Kidney epithelial cell (primary cell): ENCODE results near the gene EFCAB14. TPM values are rescaled to one million over a fixed set of nuclear protein-coding genes. Genes with fewer than 3 reads are reported as not detected.
"Not testable (repeated sequence)": the region's sequence is repeated elsewhere in the genome, so short reads cannot be mapped to it uniquely, and the experiment has no call there.

Source experiments
- DNase-seq: peaks from one replicate; pipeline ENCODE4 v3.0.0-alpha.2; 2010; ENCODE audit warnings: low read depth
- H3K27me3 ChIP-seq: 2 replicates; pipeline ENCODE4 v1.6.0; 2011; ENCODE audit warnings: low read length; ENCODE audit not compliant: control insufficient read depth, insufficient read depth
- H3K36me3 ChIP-seq: 2 replicates; pipeline ENCODE4 v1.5.1; 2011; ENCODE audit warnings: low read length; ENCODE audit not compliant: control insufficient read depth, insufficient read depth
- H3K4me3 ChIP-seq: 2 replicates; pipeline ENCODE4 v1.5.1; 2011; ENCODE audit warnings: low read depth, mild to moderate bottlenecking, control low read depth, low read length
- total RNA-seq: library from RNA; depleted of rRNA; stranded (reverse); fragments of >200 nt; gene quantifications from 2 replicates; pipeline ENCODE4 v1.2.3, GENCODE V29; 2015
- TF ChIP-seq, protein P1 (sequence below): IDR thresholded peaks from 2 replicates; pipeline ENCODE4 v1.5.1; 2011; ENCODE audit warnings: mild to moderate bottlenecking, moderate library complexity, low read length, control low read depth, inconsistent platforms; ENCODE audit not compliant: insufficient read depth, poor library complexity, severe bottlenecking

Gene EFCAB14
- total RNA-seq, 1 donor from 2014 or later = 57.3 TPM

DNA sequence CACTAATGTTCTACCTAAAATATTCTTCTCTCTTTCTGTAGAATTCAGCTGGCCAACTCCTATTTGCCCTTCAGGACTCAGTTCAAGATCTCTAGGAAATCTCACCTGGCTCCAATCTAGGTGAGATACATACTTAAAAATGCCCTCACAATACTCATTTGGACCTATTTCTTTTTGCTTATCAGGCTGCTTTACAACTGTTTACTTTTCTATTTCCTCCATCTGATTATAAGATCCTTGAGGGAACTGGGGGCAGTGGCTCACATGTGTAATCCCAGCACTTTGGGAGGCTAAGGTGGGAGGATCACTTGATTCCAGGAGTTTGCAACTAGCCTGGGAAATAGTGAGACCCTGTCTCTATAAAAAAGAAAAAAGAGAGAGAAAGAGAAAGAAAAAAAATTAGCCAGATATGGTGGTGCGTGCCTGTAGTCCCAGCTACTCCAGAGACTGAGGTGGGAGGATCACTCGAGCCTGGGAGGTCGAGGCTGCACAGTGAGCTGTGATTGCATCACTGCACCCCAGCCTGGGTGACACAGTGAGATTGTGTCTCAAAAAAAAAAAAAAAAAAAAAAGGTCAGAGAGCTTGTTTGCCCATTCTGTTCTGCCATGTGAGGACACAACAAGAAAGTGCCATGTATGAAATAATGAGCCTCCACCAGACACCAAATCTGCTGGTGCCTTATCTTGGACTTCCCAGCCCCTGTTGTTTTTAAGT lies 14.8 kb downstream of the EFCAB14 start:
- Histone ChIP-seq H3K36me3 (peaks cover under 1% of the 10 kb centered on the region), H3K27me3 (no peaks in the 10 kb centered on the region), H3K4me3 (no peak overlapping the region)
- DNase-seq = no peak
- TF ChIP-seq, protein P1, sequence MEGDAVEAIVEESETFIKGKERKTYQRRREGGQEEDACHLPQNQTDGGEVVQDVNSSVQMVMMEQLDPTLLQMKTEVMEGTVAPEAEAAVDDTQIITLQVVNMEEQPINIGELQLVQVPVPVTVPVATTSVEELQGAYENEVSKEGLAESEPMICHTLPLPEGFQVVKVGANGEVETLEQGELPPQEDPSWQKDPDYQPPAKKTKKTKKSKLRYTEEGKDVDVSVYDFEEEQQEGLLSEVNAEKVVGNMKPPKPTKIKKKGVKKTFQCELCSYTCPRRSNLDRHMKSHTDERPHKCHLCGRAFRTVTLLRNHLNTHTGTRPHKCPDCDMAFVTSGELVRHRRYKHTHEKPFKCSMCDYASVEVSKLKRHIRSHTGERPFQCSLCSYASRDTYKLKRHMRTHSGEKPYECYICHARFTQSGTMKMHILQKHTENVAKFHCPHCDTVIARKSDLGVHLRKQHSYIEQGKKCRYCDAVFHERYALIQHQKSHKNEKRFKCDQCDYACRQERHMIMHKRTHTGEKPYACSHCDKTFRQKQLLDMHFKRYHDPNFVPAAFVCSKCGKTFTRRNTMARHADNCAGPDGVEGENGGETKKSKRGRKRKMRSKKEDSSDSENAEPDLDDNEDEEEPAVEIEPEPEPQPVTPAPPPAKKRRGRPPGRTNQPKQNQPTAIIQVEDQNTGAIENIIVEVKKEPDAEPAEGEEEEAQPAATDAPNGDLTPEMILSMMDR = no peak

DNA sequence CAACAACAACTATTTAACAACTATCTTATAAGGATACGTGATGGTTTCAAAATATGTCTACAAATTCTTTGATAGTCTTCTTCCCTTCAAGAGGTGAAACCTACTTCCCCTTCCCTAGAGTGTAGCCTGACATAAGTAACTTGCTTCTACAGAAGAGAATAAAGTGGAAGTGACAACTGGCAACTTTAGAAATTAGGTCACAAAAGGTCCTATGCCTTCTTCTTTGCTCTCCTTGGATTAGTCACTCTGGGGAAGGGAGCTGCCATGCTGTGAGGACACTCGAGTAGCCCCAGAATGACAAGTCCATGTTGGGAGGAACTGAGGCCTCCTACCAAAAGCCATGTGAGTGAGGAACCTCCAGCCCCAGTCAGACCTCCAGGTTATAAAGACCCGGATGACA lies 19.2 kb downstream of the EFCAB14 start:
- TF ChIP-seq, protein P1 = no peak
- Histone ChIP-seq H3K36me3 (no peaks in the 10 kb centered on the region), H3K27me3 (no peaks in the 10 kb centered on the region), H3K4me3 (no peak overlapping the region)
- no peak for DNase-seq

DNA sequence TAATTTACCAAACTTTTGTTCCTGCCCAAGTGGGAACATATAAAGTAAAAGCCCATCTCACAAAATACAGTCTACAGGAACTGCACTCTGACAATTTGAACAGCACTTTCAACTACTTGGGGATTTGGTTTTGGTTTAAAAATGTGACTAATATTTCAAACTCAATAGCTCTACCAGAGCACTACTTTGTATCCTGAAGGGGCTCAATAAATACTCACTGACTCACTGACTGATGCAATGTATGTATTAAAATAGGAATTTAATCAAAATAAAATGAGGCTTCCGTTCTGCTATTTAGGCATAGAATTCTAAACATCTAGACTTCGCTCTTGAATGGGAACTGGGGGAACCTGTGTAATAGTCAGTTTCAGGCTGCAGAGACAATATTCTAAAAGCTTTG lies 21.9 kb downstream of the EFCAB14 start:
- no peak for DNase-seq
- H3K27me3 ChIP-seq = no peaks in the 10 kb centered on the region
- TF ChIP-seq, protein P1 = no peak
- H3K4me3 ChIP-seq = no peak overlapping the region
- H3K36me3 ChIP-seq = no peaks in the 10 kb centered on the region

DNA sequence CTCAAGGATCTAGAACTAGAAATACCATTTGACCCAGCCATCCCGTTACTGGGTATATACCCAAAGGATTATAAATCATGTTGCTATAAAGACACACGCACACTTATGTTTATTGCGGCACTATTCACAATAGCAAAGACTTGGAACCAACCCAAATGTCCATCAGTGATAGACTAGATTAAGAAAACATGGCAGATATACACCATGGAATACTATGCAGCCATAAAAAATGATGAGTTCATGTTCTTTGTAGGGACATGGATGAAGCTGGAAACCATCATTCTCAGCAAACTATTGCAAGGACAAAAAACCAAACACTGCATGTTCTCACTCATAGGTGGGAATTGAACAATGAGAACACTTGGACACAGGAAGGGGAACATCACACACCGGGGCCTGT lies 24.2 kb downstream of the EFCAB14 start:
- not testable (repeated sequence) for H3K27me3 ChIP-seq, H3K36me3 ChIP-seq, H3K4me3 ChIP-seq, DNase-seq

DNA sequence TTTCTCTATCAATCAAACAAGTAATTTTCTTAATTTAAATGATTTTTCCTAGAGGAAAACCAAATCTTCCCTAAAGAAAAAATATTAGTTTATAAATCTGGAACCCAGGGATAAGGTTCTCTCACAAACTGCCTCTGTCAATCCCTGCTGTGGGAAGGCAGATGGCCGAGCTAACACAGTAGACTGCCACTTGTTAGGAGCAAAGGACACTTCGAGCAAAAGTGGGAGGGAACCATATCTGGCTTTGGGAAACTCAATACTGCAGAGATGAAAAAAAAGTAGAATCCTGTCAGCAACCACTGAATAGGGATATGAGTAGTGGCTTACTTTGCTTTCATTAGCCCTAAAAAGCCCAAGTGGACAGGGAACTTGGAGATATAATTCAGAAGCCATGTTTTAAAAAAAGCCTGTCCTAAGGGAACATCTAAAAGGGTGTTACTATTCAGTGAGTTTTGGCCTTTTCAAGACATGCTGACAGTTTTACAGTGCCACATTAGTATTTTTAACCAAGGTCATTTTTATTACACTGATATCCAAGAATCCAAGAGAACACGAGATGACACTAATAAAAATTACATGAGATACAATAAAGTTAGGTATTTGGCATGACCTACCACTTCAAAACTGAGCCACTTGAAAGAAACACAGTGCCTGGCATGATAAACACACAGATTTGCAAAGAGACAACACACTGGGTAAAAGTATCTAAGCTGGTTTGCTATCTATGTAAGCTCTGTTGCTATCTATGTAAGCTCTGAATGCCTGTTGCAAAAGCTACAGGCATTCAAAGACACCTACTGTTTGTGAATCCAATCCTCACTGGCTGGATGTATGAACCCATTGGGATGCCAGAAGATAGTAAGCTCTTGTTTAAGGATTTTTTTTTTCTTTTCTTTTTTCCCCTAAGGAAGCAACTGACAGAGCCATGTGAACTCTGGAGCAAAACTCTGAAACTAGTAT lies 25.8 kb downstream of the EFCAB14 start:
- H3K36me3 ChIP-seq = no peaks in the 10 kb centered on the region

More for the DNA sequence above, 25.8 kb downstream of the EFCAB14 start:
- TF ChIP-seq, protein P1 = no peak
- no peak for DNase-seq
- Histone ChIP-seq H3K4me3 (no peak overlapping the region), H3K27me3 (no peaks in the 10 kb centered on the region)
